Naive thymus-derived CD4-positive, alpha-beta T cell (primary cell): ENCODE results near the gene MSANTD1. TPM values are rescaled to one million over a fixed set of nuclear protein-coding genes. Genes with fewer than 3 reads are reported as not detected.

Source experiments
- polyA plus RNA-seq, 2 donors: library from polyadenylated mRNA; unstranded; fragments of 300-500 nt; fragmentation: Illumina TruSeq; gene quantifications; one replicate each; pipeline ENCODE4 v1.2.3, GENCODE V29; 2021
- total RNA-seq, 6 experiments: library from RNA in 5 of 6; stranded (reverse) in 5 of 6; gene quantifications; 1 replicate in 5 of 6; 2 replicates in 1 of 6; pipeline ENCODE4 v1.2.3 and lab custom pipeline; 2021 to 2026

MSANTD1 gene
- total and polyA plus RNA-seq, 7 experiments from 2014 or later = 1.4 to 2.7 (median 2.3) TPM; not detected in 2

Other genes starting within 250 kb of the MSANTD1 start
- gene HTT-AS, start 174.6 kb upstream of the MSANTD1 start, total RNA-seq = not detected
- gene HTT-AS, start 174.6 kb upstream of the MSANTD1 start, polyA plus RNA-seq = not detected
- 100 to 1,000 TPM in 1 of 5 experiments, 10 to 100 TPM in 4; 61.4 to 115 (median 72.5) TPM for gene HTT, start 174.5 kb upstream of the MSANTD1 start, total RNA-seq
- 1 to 10 TPM; 2.4 to 5.2 TPM for gene HTT, start 174.5 kb upstream of the MSANTD1 start, polyA plus RNA-seq
- gene RGS12, start 43.9 kb downstream of the MSANTD1 start, total RNA-seq = 10 to 100 TPM in 1 of 5 experiments, 1 to 10 TPM in 4; 2.5 to 13.3 (median 7.5) TPM
- gene RGS12, start 43.9 kb downstream of the MSANTD1 start, polyA plus RNA-seq = 10 to 100 TPM in 1 of 2 donors, 1 to 10 TPM in 1; 6.6 to 16.0 TPM
- under 1 TPM in 2 of 5 experiments, not detected in 3; 0.54 to 0.82 TPM for gene HGFAC, start 192.8 kb downstream of the MSANTD1 start, total RNA-seq
- not detected for gene HGFAC, start 192.8 kb downstream of the MSANTD1 start, polyA plus RNA-seq
- gene DOK7, start 214.1 kb downstream of the MSANTD1 start, total RNA-seq = not detected
- not detected for gene DOK7, start 214.1 kb downstream of the MSANTD1 start, polyA plus RNA-seq